ENCODE results near the gene PPP1R14B. TPM values are rescaled to one million over a fixed set of nuclear protein-coding genes. Genes with fewer than 3 reads are reported as not detected.

The PPP1R14B gene
- total RNA-seq, 1 donor from 2014 or later: 187 TPM

- peaks cover 5% of the 10 kb centered on the region for H3K27me3 Mint-ChIP-seq
- no peak for TF ChIP-seq CTCF (conservative IDR thresholded peaks at IDR 0.05)
- peaks cover 17% of the 10 kb centered on the region for H3K4me1 Mint-ChIP-seq (ENCODE audit: unreplicated experiment)
- peaks cover 4% of the 10 kb centered on the region for H3K36me3 Mint-ChIP-seq
- H3K9me3 Mint-ChIP-seq: no peaks in the 10 kb centered on the region
- H3K27ac Mint-ChIP-seq: peak overlapping the region; percentile 99
- DNase-seq (ENCODE audit: extremely low spot score, unreplicated experiment): no peak
- no peak overlapping the region for H3K4me3 Mint-ChIP-seq
Observed at GRCh38 chr11:64267207-64267945, 20.6 kb upstream of the PPP1R14B start.

GRCh38 chr11:64266339-64266738 lies 19.6 kb upstream of the PPP1R14B start:
- Mint-ChIP-seq H3K4me3 (no peak overlapping the region), H3K9me3 (no peaks in the 10 kb centered on the region), H3K27me3 (peaks cover 5% of the 10 kb centered on the region), H3K4me1 (ENCODE audit: unreplicated experiment) (peaks cover 11% of the 10 kb centered on the region), H3K27ac (no peak overlapping the region), H3K36me3 (peaks cover 4% of the 10 kb centered on the region)
- no peak for TF ChIP-seq CTCF (conservative IDR thresholded peaks at IDR 0.05)
- no peak for DNase-seq (ENCODE audit: extremely low spot score, unreplicated experiment)

- no peaks in the 10 kb centered on the region for H3K9me3 Mint-ChIP-seq
- no peak for DNase-seq (ENCODE audit: extremely low spot score, unreplicated experiment)
- H3K27ac Mint-ChIP-seq: no peak overlapping the region
Observed at GRCh38 chr11:64265176-64266160, 18.7 kb upstream of the PPP1R14B start.

GRCh38 chr11:64264371-64264852 lies 17.7 kb upstream of the PPP1R14B start:
- no peak overlapping the region for H3K4me3 Mint-ChIP-seq
- H3K9me3 Mint-ChIP-seq: no peaks in the 10 kb centered on the region
- no peak for TF ChIP-seq CTCF (conservative IDR thresholded peaks at IDR 0.05)
- no peak for DNase-seq (ENCODE audit: extremely low spot score, unreplicated experiment)
- peaks cover 11% of the 10 kb centered on the region for H3K4me1 Mint-ChIP-seq (ENCODE audit: unreplicated experiment)
- H3K27ac Mint-ChIP-seq: peak overlapping the region; percentile 43
- peaks cover 13% of the 10 kb centered on the region for H3K36me3 Mint-ChIP-seq
- no peaks in the 10 kb centered on the region for H3K27me3 Mint-ChIP-seq

More at GRCh38 chr11:64265176-64266160, 18.7 kb upstream of the PPP1R14B start:
- TF ChIP-seq CTCF (conservative IDR thresholded peaks at IDR 0.05): no peak
- Mint-ChIP-seq H3K36me3 (peaks cover 4% of the 10 kb centered on the region), H3K4me3 (no peak overlapping the region), H3K27me3 (peaks cover 5% of the 10 kb centered on the region), H3K4me1 (ENCODE audit: unreplicated experiment) (peaks cover 11% of the 10 kb centered on the region)

GRCh38 chr11:64263947-64264317 lies 17.2 kb upstream of the PPP1R14B start:
- Mint-ChIP-seq H3K27me3 (no peaks in the 10 kb centered on the region), H3K4me3 (no peak overlapping the region), H3K27ac (peak overlapping the region; percentile 43), H3K9me3 (no peaks in the 10 kb centered on the region), H3K36me3 (peaks cover 14% of the 10 kb centered on the region), H3K4me1 (ENCODE audit: unreplicated experiment) (peaks cover 8% of the 10 kb centered on the region)
- no peak for TF ChIP-seq CTCF (conservative IDR thresholded peaks at IDR 0.05)
- no peak for DNase-seq (ENCODE audit: extremely low spot score, unreplicated experiment)
